HG03135 (cell line): ENCODE data around the gene SRGAP2B.
A peak's percentile ranks its signal among the peaks of the same experiment; 100 is the strongest.
"Not testable (repeated sequence)": the region's sequence is repeated elsewhere in the genome, so short reads cannot be mapped to it uniquely, and the experiment has no call there.

Experiments used
- ATAC-seq: cut with Tn5 transposase; IDR thresholded peaks from one replicate; pipeline ENCODE4 v1.9.1; 2021; ENCODE audit warnings: mild to moderate bottlenecking, moderate library complexity; ENCODE audit not compliant: unreplicated experiment

Gene SRGAP2B

GRCh38 chr1:145095284-145096057 is at the start of gene SRGAP2B, which contains the start of gene FAM72D:
Gene SRGAP2B (minus strand): TSS chr1:145095328. CDS start chr1:145092901, 2,427 bp downstream.
Gene FAM72D (plus strand): TSS chr1:145095974. CDS start chr1:145096848, 874 bp downstream.
- peak; percentile 86 for ATAC-seq

DNA sequence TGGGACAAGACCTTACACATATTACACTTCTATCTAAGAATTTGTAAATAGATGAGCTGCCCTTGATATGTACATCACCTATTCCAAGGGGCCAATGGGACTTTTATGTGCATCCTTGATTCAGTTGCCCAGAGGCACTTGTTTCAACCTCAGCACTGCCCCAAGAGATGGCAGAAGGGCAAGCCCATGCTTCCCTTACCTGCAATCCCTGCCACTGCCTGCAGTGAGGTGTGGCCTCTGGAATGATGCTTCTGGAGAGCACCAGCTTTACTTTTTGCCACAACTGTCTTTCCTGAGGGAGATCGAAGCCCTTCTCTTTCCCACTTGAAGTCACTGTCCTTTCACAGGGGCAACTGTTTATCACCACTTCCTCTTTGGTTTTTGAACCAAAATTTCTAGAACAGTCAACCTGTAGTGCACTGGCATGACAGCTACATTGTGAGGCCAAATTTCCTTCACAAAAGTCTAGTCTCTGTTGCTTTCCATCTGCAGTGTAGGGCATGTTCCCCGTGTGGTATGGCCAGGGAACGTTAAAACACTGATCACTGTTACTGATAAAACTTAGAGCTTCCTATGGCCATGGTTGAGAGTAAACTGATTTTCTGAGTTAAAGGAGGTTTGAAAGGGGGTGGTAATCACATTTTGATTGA is 49.3 kb upstream of the SRGAP2B start:
- not testable (repeated sequence) for ATAC-seq

- not testable (repeated sequence) for ATAC-seq
Observed at GRCh38 chr1:145140549-145140948, 45.4 kb upstream of the SRGAP2B start.

GRCh38 chr1:145134476-145134875 is 39.3 kb upstream of the SRGAP2B start:
- ATAC-seq = not testable (repeated sequence)

DNA sequence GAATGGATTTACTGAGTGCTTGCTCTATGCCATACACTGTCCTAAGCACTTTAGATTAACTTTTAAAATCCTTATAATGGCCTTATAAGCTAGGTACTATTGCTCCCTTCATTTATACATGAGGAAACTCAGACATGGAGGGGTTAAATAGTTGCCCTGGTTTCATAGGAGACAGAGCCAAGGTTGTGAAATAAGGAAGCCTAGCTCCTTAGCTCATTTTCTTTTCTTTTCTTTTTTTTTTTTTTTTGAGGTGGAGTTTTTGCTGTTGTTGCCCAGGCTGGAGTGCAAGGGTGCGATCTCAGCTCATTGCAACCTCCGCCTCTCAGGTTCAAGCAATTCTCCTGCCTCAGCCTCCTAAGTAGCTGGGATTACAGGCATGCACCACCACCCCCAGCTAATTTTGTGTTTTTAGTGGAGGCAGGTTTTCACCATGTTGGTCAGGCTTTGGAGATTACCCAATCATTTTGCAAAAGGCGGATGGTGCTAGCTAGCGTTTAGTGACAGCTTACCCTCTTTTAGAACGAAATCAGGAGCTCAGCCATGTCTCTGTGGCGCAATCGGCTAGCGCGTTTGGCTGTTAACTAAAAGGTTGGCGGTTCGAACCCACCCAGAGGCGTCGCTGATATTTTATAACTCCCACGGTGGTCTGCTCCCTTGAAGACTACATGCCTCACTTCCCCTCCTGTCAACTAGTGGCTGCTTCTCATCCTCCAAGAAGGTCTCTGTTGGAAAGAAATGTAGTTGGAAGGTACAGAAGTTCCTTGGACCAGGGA is 33.8 kb upstream of the SRGAP2B start:
- not testable (repeated sequence) for ATAC-seq

DNA sequence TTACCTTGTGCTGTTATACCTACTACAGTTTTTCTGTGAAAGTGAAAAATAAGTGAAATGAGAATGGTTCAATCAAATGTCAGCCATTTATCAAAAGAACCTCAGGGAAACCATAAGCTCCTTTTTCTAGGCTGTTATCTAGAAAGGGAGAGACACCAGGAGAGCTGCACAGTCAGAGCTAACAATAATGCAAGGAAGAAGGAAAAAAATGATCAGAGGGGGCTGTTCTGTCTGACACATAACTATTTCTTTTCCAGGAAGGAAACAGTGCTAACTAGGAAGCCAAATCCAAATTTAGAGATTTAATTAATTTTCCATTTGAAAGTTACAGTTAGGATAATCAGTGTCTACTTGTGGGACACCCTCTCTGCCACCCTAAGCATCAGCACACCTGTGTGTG is 32.0 kb upstream of the SRGAP2B start:
- ATAC-seq = not testable (repeated sequence)

GRCh38 chr1:145125112-145125511 is 30.0 kb upstream of the SRGAP2B start:
- not testable (repeated sequence) for ATAC-seq

GRCh38 chr1:145123992-145124641 is 29.0 kb upstream of the SRGAP2B start:
- ATAC-seq = not testable (repeated sequence)

- not testable (repeated sequence) for ATAC-seq
Observed at GRCh38 chr1:145123062-145123395, 27.9 kb upstream of the SRGAP2B start.

DNA sequence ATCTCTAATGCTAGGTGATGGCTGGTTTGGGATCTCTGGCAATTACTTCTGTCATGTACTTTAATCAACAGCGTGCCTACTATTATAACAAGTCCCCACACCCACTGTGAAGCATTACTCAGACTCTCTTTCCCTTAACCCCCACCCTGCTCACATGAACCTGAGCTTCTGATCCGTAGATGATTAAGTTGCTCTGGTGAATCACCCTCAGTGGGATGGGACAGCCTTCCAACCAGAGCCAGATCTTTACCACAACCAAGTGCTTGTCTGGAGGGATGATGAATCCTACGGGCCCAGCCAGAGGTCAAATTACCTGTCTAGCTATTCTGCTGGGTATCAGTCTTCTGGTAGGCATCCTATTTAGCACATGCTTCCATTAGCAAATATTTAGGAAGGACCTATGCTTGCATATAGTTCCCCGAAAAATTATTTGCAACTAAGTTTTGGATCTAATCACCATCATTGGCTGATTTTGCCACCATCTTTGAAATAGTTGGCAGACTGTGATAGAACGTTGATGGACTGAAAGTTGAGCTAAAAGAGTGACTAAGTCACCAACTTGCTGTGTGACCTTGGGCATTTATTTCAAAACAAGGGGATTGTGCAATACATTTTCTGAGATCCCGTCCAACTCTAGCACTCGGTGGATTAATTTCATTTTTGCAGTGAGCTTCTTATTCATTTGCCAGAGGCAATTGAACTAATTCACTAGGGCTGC is 27.4 kb upstream of the SRGAP2B start:
- not testable (repeated sequence) for ATAC-seq

GRCh38 chr1:145119842-145120241 is 24.7 kb upstream of the SRGAP2B start:
- not testable (repeated sequence) for ATAC-seq

DNA sequence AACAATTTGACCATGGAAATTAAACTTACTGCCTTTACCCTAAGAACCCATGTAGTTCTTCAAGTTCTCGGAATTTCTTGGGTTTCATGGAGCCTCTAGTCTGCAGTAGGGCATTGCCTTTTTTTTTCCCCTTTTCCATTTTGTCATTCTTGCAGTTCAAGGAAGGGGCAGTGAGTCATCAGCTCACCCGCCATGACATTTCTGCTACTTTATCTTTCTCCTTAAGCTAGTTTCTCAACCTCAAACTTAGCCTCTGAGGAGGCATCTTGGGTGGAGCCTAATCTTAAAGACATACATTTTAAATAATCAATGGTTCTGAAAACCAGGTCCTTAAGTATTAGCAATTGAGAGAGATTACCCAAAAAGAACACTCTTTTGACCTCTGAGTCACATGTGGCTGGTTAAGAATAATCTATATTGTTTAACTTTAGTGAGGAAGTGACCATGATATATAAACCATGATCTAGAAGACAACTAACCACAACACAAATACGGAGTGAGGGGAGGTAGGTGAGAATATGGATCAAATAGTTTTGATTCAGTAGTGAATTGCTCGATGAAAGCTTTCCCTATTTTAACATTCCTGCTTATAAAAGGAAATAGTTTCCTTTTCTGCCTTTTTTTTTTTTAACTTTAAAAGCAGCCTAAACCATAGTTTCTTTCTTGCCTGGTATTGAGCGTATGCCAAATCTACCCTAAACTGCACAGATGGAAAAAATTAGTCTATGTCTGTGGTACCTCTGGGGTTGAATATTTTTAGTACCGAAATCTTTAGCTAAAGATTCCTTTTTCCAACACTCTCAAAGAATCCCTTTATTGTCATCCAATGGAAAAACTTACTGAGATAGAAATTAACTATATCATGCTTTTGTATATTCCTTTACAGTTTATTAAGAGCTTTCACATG is 20.7 kb upstream of the SRGAP2B start:
- ATAC-seq = not testable (repeated sequence)

DNA sequence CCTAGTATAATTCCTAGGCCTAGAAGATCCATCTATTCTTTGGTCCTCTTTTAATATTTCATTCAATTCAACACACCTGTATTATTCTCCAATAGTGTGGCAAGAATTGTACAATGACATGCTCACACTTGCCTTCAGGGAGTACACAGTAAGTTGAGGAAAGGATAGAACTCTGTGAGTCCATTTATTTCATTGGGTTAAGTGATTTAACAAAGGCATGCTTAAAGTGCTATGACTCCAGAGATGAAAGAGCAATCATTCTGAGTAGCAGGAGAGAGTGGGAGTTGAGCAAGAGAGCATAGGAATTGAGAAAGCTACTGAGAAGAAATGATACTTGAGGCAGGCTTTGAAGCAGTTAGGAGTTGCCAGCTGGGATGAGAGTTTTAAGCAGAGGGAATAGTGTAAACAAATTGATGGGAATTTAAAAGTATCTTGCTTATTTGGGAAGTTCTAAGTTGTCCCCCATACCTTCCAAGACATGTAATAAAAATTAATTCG is 19.5 kb upstream of the SRGAP2B start:
- not testable (repeated sequence) for ATAC-seq

DNA sequence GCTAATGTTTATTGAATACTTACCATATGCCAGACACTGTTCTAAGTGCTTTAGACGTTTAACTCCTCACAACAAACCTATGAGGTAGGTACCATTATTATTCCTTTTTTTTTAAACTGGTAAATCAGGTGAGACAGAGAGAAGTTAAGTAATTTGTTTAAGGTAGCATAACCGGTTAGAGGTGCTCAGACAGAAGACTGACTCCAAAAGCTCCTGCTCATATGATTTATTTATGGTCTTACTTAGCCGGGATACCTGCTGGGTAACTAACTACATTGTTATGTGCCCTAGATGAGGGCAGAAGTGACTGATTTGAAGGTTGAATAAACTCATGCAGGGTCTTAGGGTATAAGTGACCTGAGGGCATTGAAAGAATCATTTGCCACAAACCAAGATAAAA is 17.6 kb upstream of the SRGAP2B start:
- ATAC-seq = not testable (repeated sequence)

DNA sequence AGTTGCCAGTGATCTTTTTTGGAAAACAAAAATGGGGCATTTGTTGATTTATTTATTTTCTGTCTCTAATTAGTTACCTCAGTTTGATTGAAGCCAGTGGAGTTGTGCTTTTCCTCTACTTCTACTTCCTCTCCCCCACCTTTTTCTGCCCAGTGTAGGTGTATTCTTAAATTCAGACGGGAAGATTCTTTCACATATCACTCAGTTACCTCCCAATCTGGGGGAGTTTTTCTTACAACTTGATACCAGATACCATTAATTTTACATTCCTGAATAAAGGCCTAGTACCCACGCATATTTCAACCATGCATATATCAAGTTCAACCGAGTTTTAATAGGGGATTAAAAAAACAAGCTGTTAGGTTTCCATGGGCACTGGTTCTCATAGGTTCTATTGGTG is 16.5 kb upstream of the SRGAP2B start:
- ATAC-seq = not testable (repeated sequence)

DNA sequence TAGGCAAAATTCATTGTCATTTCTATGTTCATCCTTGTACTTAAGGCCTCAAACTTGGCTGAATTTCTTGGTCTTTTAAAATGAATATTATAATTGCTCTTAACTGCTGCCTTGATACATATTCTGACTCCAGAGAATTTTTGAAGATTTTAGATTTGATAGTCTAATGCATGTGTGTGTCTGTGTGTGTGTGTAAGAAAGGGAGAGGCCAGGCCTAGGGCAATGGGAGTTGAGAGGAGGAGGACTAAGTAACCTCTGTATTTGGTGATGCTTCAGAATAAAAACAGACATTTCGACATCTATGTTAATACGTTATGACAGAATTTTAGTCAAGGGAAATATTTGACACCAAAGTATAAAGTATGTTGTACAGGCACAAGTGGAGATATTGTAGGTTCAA is 8.2 kb upstream of the SRGAP2B start:
- not testable (repeated sequence) for ATAC-seq

DNA sequence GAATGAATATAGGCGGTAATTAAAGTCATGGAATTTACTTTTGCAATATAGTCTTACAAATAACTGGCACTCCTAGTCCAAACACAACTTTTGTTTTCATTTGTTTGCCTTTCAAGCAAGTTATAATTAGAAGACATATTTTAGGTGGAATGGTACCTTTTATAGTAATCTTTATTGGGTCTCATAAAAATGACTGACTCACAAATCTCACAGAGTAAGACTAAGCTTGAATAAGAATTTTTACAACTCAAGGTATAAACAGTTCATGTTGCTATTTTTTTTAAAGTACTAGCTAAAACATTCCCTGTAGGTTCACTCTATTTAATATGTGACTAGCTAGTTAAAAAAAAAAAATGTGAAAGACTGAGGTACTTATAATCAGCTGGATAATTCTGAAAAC is 6.6 kb upstream of the SRGAP2B start:
- ATAC-seq = not testable (repeated sequence)

- peak; percentile 11 for ATAC-seq
Observed at GRCh38 chr1:145094655-145095211, 395 bp downstream of the SRGAP2B start.
